HG02610 (cell line): ENCODE measurements around the gene MLN.

Source experiments
- ATAC-seq: cut with Tn5 transposase; IDR thresholded peaks from one replicate; pipeline ENCODE4 v1.9.1; 2021; ENCODE audit warnings: mild to moderate bottlenecking, moderate library complexity; ENCODE audit not compliant: unreplicated experiment

MLN gene

DNA sequence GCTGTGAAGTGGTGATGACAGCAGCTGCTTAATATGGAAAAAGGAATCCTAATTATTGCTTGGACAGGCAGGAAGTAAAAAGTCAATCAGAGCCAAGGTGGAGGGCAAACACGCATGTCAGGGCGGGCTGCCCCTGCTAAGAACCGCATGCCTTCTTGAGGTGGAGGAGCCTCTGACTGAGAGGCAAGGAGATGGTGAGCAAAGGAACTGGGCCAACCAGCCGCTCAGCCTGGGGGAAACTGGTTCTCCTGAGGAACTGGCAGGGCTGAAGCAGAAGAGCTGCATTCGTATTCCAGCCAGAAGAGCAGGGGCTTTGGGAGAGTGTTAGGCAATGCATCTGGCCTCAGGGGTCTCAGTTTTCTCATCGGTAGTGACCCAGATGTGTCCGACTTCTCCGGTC lies 13.1 kb upstream of the MLN start:
- ATAC-seq: no peak

- ATAC-seq: no peak
Observed at GRCh38 chr6:33815854-33816253, 12.1 kb upstream of the MLN start.

GRCh38 chr6:33813990-33814985 lies 10.5 kb upstream of the MLN start:
- ATAC-seq: no peak

GRCh38 chr6:33813246-33813904 lies 9.6 kb upstream of the MLN start:
- no peak for ATAC-seq

GRCh38 chr6:33812669-33813068 lies 8.9 kb upstream of the MLN start:
- ATAC-seq: no peak

DNA sequence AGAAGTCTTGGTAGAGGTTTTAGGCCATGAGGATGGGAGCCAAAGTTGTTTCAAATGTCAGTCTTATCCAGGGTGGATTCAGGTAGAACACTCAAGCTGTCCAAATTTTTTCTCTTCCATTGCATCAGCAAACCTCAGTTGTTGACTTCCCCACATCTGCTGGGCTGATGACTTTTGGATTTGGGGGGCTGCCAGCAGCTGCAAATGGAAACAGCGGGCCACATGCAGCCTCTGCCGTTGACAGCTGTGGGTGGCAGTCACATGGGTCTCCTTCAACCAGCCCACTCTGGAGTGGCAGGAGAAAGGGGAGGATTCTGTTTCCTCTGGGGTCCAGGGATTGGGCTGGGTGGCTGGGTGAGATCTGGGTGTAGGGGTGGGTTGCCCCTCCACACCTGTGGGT lies 5.8 kb upstream of the MLN start:
- ATAC-seq: no peak

DNA sequence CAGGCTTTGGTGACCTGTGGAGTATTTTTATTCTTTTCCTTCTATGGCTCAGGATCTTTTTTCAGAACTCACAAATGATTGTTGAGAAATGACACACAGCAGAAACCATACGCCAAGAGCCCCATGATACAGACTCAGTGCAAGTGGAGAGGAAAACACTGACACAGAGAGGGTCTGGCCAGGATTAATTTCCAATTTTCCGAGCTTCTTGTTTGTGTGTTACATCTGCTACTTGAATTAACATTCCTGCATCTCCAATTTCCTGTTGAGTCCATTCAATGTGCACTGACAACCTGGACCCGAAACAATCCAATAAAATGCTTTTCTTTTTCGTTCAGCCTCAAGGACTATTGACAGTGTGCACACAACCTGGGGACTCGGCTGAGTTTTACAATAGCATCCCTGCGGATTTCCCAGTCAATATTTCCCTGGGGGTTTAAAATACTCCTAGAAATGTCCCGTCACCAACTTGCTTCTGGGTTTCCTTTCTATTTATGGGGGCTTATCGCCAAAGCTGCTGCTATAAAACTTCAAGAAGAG lies 4.9 kb upstream of the MLN start:
- ATAC-seq: no peak

- no peak for ATAC-seq
Observed at GRCh38 chr6:33807606-33808005, 3.8 kb upstream of the MLN start.

GRCh38 chr6:33806841-33807240 lies 3.0 kb upstream of the MLN start:
- no peak for ATAC-seq

GRCh38 chr6:33802186-33802958 lies 1.4 kb downstream of the MLN start:
- no peak for ATAC-seq

DNA sequence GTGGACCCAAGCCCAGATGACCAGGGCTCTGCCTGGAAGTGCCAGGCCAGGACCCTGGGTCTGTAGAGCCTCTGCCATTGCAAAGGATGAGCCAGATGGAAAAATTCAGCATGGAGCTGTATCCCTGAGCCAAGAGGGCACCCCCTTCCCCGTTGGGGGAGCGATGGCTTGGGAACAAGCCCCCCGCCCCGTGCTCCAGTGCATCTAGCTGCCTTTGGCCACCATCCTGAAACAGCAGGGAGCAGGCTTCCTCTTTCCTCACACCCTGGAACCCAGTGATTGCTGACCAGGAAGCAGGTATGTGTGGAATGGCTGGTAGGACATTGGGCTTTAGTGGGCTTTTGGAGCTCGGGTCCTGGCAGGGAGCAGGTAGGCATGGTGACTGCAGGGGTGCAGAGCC lies 2.2 kb downstream of the MLN start:
- no peak for ATAC-seq

GRCh38 chr6:33800248-33800969 lies 3.4 kb downstream of the MLN start:
- no peak for ATAC-seq

DNA sequence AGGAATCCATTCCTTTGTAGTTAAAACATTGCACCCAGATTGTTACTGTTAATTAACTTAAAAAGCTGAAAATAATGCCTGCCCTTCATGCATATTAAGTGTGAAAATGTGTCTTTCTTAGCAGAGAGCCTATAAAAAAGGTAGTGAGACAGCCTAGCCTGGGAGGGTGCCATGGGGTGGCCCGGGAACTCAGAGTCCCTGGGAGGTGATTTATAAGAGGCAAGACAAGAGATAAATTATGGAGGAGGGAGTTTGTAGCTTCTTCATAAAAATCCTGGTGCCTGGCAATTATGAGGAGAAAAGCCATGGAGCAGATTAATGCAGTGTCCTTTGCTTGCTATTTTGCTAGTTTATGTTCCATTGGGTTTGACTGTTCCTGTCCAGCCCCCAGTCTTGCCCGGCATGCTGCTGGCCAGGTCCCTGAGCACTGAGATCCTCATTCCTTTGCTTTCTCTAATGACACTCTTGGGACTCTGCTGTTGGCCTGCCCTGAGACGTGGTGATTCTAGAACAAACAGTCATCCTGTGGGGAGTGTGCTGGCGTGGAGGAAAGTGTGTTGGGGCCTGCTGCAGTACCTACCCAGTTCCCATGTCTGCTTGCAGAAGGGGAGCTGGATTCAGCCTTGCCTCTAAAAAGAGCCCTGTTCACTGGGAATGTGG lies 4.2 kb downstream of the MLN start:
- no peak for ATAC-seq

DNA sequence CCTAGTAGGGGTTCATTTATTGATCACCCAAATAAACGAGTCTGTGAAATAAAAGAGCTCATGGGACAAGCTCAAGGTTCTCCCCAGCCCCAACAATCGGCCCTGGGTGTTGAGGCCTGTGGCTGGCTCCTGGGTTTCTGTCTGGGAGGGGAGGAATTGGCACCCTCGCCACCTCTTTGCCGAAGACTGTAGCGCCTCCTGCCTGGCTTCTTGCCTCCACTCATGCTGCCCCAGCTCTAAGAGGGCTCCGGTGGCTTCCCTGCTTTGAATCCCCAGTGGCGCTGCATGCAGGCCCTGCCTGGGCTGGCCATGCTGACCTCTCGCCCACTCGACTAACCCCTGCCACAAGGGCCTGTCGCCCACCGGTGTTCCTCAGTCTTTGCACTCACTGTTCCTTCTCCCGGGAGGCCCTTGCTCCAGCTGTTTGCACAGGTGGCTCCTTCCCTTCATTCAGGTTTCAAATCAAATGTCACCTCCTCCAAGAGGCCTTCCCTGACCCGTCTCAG lies 5.4 kb downstream of the MLN start:
- ATAC-seq: no peak

GRCh38 chr6:33797626-33798342 lies 6.0 kb downstream of the MLN start:
- no peak for ATAC-seq

GRCh38 chr6:33794910-33795623 lies 8.7 kb downstream of the MLN start:
- no peak for ATAC-seq

DNA sequence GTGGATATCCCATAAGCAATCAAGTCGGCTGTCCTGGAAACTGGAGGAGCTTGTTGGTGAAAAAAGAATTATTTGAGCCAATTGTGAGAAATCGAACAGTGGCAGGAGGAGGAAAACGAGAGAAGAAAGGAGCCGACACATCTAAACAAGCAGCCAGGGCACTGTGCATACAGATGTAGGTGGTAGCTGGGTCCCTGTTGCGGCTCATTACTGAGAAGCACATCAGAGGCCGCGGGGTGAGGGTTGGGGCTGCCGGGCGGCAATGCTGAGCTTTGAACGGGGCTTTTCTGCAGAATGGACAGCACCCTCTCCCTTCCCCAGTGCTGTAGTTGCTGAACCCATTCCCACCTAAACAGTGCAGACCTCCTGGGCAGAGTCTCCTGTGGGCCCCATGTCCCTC lies 10.8 kb downstream of the MLN start:
- no peak for ATAC-seq

GRCh38 chr6:33791620-33792019 lies 12.2 kb downstream of the MLN start:
- ATAC-seq: no peak

DNA sequence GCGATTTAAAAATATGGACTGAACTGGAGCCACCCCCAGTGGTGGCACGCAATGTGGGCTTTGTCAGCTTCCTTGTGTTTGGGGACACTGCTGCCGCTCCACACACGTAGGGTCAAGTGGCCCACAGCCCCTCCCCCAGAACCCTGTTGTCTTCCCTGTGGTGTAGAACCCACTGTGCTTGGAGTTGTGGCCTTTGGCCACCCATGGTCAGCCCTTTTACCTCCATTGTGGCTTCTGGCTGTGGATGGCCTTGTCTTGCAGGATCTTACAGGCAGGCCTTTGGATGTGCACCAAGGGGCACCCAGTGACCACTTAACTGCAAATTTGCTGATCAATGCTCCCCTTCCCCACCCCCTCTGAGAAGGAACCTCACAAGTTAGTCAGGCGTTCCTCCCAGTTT lies 12.9 kb downstream of the MLN start:
- no peak for ATAC-seq
